Upper lobe of left lung (tissue), 4 donors: ENCODE measurements around the gene LGALS7.
"Not testable (repeated sequence)": the region's sequence is repeated elsewhere in the genome, so short reads cannot be mapped to it uniquely, and the experiment has no call there.

Source experiments
- EP300 ChIP-seq, 4 donors: sonication (generic); formaldehyde crosslinking; IDR thresholded peaks; one replicate each; pipeline ENCODE4 v1.5.1; 2017; ENCODE audit warnings: antibody characterized with exemption in 4 of 4, control low read depth in 2 of 4
- POLR2A ChIP-seq, 4 donors: fragments of 450-650 bp; IDR thresholded peaks; one replicate each; pipeline ENCODE4 v1.5.1; 2016 to 2017; ENCODE audit warnings: antibody characterized with exemption in 4 of 4, mild to moderate bottlenecking in 2 of 4
- POLR2AphosphoS5 ChIP-seq, 2 donors: sonication (generic); formaldehyde crosslinking; IDR thresholded peaks; one replicate each; pipeline ENCODE4 v1.5.1; 2017; ENCODE audit warnings: antibody characterized with exemption in 2 of 2
- TF ChIP-seq, protein P1 (sequence below), 6 experiments: fragments of 450-650 bp in 4 of 6; fragments of 200-600 bp in 2 of 6; sonication (generic) in 2 of 6; IDR thresholded peaks; one replicate each; pipeline ENCODE4 v1.5.1; 2016 to 2019; ENCODE audit warnings: antibody characterized with exemption in 6 of 6

DNA sequence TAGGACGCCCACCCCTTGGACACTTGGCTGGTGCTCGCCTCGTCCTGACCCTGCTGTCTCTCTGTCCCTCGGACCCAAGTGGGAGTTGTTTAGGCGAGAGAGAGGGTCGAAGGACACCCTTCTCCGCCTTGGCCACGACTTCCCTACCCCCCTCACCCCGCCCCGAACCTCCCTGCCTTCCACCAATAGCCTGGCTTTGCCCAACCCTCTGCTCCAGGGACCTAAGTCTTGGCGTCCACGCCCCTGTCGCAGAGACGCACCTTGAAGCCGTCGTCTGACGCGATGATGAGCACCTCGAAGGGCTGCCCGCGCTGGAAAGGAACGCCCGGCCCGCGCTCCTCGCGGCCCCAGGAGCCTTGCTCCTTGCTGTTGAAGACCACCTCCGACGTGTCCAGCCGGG is 1.7 kb downstream of the LGALS7 start:
- TF ChIP-seq, protein P1, sequence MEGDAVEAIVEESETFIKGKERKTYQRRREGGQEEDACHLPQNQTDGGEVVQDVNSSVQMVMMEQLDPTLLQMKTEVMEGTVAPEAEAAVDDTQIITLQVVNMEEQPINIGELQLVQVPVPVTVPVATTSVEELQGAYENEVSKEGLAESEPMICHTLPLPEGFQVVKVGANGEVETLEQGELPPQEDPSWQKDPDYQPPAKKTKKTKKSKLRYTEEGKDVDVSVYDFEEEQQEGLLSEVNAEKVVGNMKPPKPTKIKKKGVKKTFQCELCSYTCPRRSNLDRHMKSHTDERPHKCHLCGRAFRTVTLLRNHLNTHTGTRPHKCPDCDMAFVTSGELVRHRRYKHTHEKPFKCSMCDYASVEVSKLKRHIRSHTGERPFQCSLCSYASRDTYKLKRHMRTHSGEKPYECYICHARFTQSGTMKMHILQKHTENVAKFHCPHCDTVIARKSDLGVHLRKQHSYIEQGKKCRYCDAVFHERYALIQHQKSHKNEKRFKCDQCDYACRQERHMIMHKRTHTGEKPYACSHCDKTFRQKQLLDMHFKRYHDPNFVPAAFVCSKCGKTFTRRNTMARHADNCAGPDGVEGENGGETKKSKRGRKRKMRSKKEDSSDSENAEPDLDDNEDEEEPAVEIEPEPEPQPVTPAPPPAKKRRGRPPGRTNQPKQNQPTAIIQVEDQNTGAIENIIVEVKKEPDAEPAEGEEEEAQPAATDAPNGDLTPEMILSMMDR (IDR thresholded peaks at IDR 0.05), result not testable (repeated sequence)
- not testable (repeated sequence) for TF ChIP-seq POLR2AphosphoS5, EP300, POLR2A (IDR thresholded peaks at IDR 0.05)
